HL-60 (cell line): Measurements from ENCODE around the gene ADCYAP1R1.

Source experiments
- GABPA ChIP-seq: IDR thresholded peaks from 2 replicates; pipeline ENCODE4 v1.6.1; 2012; ENCODE audit warnings: low read depth
- POLR2AphosphoS5 ChIP-seq: IDR thresholded peaks from 2 replicates; pipeline ENCODE4 v1.6.1; 2012; ENCODE audit warnings: low read depth
- TF ChIP-seq, protein P1 (sequence below): IDR thresholded peaks from one replicate; pipeline ENCODE4 v1.5.1; 2011; ENCODE audit warnings: low read length, control low read depth, inconsistent platforms; ENCODE audit not compliant: insufficient read depth

DNA sequence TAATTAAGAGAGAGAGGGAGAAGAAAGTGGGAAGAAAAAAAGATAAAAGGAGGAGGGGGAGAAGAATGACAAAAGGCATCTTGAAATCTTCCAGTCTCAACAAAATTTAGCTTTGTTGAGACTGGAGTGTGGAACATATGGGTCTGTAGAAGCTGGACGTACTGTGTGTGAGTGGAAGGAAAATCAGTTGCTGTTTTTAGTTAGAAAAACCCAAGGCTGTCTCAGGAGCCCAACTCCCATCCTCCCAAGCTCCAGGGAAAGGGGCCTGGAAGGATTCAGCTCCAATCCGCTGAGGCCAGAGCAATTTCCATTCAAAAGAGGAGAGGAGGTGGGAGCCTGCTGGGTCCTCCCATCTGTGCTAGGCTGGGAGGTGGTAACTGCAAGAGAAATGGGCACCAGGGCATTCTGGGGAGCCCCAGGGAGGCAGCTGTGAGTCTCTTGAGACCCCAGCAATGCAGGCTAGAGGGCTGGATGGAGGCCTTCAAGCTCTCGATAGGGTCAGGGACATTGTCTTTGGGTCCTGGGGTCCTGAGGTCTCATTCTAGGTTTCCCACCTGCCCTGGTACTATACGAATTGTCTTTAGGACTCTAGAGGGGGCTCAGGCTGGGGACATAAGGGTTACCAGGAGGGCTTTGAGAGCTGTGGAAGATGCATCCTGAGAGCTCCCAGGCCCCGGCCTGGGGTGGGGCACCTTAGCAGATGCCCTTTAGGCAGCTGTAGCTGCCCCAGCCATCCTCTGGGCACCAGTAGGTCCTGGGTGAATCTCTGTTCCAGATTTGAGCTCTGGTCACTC, 21.4 kb downstream of the ADCYAP1R1 start:
- TF ChIP-seq, protein P1, sequence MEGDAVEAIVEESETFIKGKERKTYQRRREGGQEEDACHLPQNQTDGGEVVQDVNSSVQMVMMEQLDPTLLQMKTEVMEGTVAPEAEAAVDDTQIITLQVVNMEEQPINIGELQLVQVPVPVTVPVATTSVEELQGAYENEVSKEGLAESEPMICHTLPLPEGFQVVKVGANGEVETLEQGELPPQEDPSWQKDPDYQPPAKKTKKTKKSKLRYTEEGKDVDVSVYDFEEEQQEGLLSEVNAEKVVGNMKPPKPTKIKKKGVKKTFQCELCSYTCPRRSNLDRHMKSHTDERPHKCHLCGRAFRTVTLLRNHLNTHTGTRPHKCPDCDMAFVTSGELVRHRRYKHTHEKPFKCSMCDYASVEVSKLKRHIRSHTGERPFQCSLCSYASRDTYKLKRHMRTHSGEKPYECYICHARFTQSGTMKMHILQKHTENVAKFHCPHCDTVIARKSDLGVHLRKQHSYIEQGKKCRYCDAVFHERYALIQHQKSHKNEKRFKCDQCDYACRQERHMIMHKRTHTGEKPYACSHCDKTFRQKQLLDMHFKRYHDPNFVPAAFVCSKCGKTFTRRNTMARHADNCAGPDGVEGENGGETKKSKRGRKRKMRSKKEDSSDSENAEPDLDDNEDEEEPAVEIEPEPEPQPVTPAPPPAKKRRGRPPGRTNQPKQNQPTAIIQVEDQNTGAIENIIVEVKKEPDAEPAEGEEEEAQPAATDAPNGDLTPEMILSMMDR = no peak
- TF ChIP-seq GABPA (no peak), POLR2AphosphoS5 (no peak)
